Vagina (tissue), 2 donors: Measurements from ENCODE around the gene GDF3. TPM values are rescaled to one million over a fixed set of nuclear protein-coding genes. Genes with fewer than 3 reads are reported as not detected.
"Not testable (repeated sequence)": the region's sequence is repeated elsewhere in the genome, so short reads cannot be mapped to it uniquely, and the experiment has no call there.

Source experiments
- DNase-seq, 2 donors: peaks; one replicate each; pipeline ENCODE4 v3.0.0-alpha.2; 2017; ENCODE audit errors: extremely low spot score in 2 of 2
- H3K27ac ChIP-seq: fragments of 200-600 bp; sonication (generic); one replicate; pipeline ENCODE4 v1.5.1; 2019
- H3K27me3 ChIP-seq: fragments of 200-600 bp; sonication (generic); one replicate; pipeline ENCODE4 v1.5.1; 2019
- H3K36me3 ChIP-seq, 2 donors: fragments of 200-600 bp; sonication (generic); one replicate each; pipeline ENCODE4 v1.5.1; 2017 to 2019
- H3K4me1 ChIP-seq: fragments of 200-600 bp; sonication (generic); one replicate; pipeline ENCODE4 v1.5.1; 2019
- H3K4me3 ChIP-seq, 2 donors: fragments of 200-600 bp; sonication (generic); 1 replicate in 1 of 2; 2 replicates in 1 of 2; pipeline ENCODE4 v1.5.1; 2016 to 2019
- H3K9me3 ChIP-seq: fragments of 200-600 bp; sonication (generic); one replicate; pipeline ENCODE4 v1.5.1; 2019
- POLR2A ChIP-seq, 2 donors: fragments of 450-650 bp; IDR thresholded peaks; one replicate each; pipeline ENCODE4 v1.6.1; 2017; ENCODE audit warnings: antibody characterized with exemption in 2 of 2, mild to moderate bottlenecking in 2 of 2, moderate library complexity in 2 of 2
- POLR2AphosphoS5 ChIP-seq, 2 donors: sonication (generic); formaldehyde crosslinking; IDR thresholded peaks; one replicate each; pipeline ENCODE4 v1.9.0; 2017; ENCODE audit warnings: antibody characterized with exemption in 2 of 2, mild to moderate bottlenecking in 2 of 2, low read depth in 1 of 2; ENCODE audit not compliant: insufficient read depth in 1 of 2
- intact Hi-C: fragments of 100-400 bp; cut with DNase I; formaldehyde crosslinking; loops from one replicate; pipeline ENCODE4 v1.15.1; 2023
- total RNA-seq: library from RNA; depleted of rRNA; stranded (reverse); fragments of >200 nt; gene quantifications from one replicate; pipeline ENCODE4 v1.2.3, GENCODE V29; 2016
- TF ChIP-seq, protein P1 (sequence below), 3 experiments: fragments of 450-650 bp in 2 of 3; fragments of 200-600 bp in 1 of 3; sonication (generic) in 1 of 3; IDR thresholded peaks; one replicate each; pipeline ENCODE4 v1.5.1; 2017 to 2019; ENCODE audit warnings: antibody characterized with exemption in 3 of 3, mild to moderate bottlenecking in 2 of 3, moderate library complexity in 2 of 3

GDF3 gene
- not detected for total RNA-seq

DNA sequence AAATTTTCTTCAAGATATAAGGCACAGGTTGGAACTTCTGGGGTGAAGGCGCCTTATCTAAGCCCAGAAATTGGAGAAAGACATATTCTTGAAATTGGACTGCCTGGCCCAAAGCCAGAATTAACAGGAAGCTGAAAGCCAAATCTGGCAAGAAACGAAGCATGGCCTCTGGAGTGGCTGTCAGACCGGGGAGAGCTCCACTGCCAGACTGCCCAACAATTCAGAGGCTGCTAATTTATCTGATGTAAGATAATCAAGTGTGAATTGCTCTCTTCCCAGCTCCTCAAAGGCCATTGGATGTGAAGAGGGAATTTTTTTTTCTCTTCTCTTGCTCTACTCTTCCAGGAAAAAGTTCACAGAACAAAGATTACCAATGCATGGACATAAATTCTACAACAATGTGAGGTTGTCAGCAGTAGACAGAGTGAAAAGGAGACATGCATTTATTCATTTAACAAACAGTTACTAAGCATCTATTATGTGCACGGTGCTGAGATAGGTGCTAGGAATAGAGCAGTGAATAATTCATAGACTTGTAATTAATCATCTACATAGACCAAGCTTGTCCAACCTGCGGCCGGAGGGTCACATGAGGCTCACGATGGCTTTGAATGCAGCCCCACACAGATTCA is at the start of gene GDF3:
Gene GDF3, minus strand, starts transcription at position 210 of the 632 bp plus-strand sequence. Its CDS starts 47 bp downstream, at position 163.
- no peak within 1 kb of the TSS for H3K4me3 ChIP-seq
- DNase-seq: no peak
- no peaks in the 10 kb centered on the region for H3K36me3 ChIP-seq
- H3K4me1 ChIP-seq: no peaks in the 10 kb centered on the region
- no peaks in the 10 kb centered on the region for H3K27me3 ChIP-seq
- no peak within 1 kb of the TSS for H3K27ac ChIP-seq
- TF ChIP-seq POLR2A (IDR thresholded peaks at IDR 0.05) (no peak), POLR2AphosphoS5 (IDR thresholded peaks at IDR 0.05; ENCODE audit: insufficient read depth in 1 of 2, low read depth in 1 of 2) (no peak)
- TF ChIP-seq, protein P1, sequence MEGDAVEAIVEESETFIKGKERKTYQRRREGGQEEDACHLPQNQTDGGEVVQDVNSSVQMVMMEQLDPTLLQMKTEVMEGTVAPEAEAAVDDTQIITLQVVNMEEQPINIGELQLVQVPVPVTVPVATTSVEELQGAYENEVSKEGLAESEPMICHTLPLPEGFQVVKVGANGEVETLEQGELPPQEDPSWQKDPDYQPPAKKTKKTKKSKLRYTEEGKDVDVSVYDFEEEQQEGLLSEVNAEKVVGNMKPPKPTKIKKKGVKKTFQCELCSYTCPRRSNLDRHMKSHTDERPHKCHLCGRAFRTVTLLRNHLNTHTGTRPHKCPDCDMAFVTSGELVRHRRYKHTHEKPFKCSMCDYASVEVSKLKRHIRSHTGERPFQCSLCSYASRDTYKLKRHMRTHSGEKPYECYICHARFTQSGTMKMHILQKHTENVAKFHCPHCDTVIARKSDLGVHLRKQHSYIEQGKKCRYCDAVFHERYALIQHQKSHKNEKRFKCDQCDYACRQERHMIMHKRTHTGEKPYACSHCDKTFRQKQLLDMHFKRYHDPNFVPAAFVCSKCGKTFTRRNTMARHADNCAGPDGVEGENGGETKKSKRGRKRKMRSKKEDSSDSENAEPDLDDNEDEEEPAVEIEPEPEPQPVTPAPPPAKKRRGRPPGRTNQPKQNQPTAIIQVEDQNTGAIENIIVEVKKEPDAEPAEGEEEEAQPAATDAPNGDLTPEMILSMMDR (IDR thresholded peaks at IDR 0.05): no peak
- intact Hi-C loops: no loop called here
- no peaks in the 10 kb centered on the region for H3K9me3 ChIP-seq

DNA sequence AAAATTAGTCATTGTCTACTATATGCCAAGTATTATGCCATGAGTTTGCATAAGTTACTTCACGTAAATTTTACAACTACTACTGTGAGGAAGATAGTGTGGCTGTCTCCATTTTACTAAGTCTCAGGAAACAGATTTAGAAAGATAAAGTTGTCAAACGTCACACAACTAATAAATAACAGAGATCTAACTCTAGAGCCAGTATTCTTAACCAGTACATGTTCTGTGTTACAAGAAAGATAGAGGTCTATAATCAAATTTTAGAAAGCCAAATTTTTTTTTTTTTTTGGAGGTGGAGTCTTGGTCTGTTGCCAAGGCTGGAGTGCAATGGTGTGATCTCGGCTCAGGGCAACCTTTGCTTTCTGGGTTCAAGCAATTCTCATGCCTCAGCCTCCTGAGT is 37.4 kb upstream of the GDF3 start:
- no peak overlapping the region for H3K4me3 ChIP-seq
- no peak for DNase-seq
- H3K27me3 ChIP-seq: no peaks in the 10 kb centered on the region
- H3K4me1 ChIP-seq: no peaks in the 10 kb centered on the region
- no peaks in the 10 kb centered on the region for H3K9me3 ChIP-seq
- intact Hi-C loops: no loop called here
- H3K27ac ChIP-seq: no peak overlapping the region
- TF ChIP-seq POLR2A (IDR thresholded peaks at IDR 0.05) (no peak), POLR2AphosphoS5 (IDR thresholded peaks at IDR 0.05; ENCODE audit: insufficient read depth in 1 of 2, low read depth in 1 of 2) (no peak)
- TF ChIP-seq, protein P1 (IDR thresholded peaks at IDR 0.05): no peak
- H3K36me3 ChIP-seq: no peaks in the 10 kb centered on the region

DNA sequence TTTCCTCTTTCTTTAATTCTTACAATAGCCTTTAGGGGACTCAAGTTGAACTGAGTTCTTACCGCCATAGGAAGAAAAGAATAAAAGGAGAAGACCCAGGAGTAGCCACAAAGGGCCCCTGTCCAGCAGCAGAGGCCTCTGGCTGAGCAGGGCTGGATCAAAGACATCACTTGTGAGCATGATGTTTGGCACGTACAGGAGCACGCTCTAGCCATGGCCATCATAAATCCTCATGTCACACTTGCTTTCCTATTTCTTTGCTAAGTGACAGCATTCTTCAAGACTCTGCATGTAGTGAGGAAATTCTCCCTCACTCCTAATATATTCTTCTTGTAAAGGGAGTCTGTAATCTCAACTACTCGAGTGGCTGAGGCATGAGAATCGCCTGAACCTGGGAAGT is 35.9 kb upstream of the GDF3 start:
- Histone ChIP-seq H3K4me3 (no peak overlapping the region), H3K27ac (no peak overlapping the region), H3K36me3 (no peaks in the 10 kb centered on the region), H3K27me3 (no peaks in the 10 kb centered on the region), H3K4me1 (no peaks in the 10 kb centered on the region), H3K9me3 (no peaks in the 10 kb centered on the region)
- TF ChIP-seq POLR2A (IDR thresholded peaks at IDR 0.05): no peak
- TF ChIP-seq, protein P1 (IDR thresholded peaks at IDR 0.05): no peak
- no peak for TF ChIP-seq POLR2AphosphoS5 (IDR thresholded peaks at IDR 0.05; ENCODE audit: insufficient read depth in 1 of 2, low read depth in 1 of 2)
- no peak for DNase-seq
- intact Hi-C loops: no loop called here

DNA sequence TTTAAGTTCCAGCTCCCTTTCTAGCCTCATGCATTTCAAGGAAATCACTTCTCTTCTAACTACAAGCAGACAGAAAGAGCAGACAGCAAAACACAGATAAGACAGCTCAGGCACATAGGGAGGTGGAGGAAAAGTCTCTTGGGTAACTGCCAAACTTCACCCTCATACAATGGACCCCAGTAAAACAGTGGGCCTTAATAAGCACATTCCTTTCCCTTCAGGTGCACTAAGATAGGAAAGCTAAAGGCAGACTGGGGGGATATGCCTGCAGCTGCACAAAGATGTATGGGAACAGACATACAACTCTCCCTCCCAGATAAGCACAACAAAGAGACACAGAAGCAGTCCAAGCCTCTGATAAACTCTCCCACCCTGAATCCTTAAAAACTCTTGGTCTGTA is 35.4 kb upstream of the GDF3 start:
- H3K27me3 ChIP-seq, intact Hi-C loops, H3K4me1 ChIP-seq, H3K9me3 ChIP-seq, H3K27ac ChIP-seq, H3K36me3 ChIP-seq, H3K4me3 ChIP-seq, DNase-seq: not testable (repeated sequence)

DNA sequence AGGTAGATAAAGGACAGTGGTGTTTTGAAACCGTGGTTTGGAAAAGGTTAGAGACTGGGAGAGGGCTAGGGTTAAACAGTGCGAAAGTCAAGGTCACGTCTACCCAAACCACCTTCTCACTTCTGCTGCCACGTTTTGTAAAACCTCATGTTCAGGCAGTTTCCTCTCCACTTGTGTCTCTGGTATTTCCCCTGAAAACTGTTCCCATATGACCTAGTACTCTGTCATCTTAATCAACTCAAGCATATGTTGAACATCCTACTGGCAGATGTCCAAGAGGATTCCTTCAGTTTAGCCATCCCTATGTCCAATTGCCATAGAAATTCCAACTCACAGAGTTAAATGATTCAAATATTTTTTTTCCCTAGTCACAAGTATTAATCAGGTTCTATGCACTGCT is 34.2 kb upstream of the GDF3 start:
- no peak for DNase-seq
- Histone ChIP-seq H3K4me3 (no peak overlapping the region), H3K9me3 (no peaks in the 10 kb centered on the region), H3K36me3 (no peaks in the 10 kb centered on the region), H3K4me1 (no peaks in the 10 kb centered on the region), H3K27ac (no peak overlapping the region), H3K27me3 (no peaks in the 10 kb centered on the region)
- intact Hi-C loops: no loop called here
- TF ChIP-seq POLR2A (IDR thresholded peaks at IDR 0.05) (no peak), POLR2AphosphoS5 (IDR thresholded peaks at IDR 0.05; ENCODE audit: insufficient read depth in 1 of 2, low read depth in 1 of 2) (no peak)
- TF ChIP-seq, protein P1 (IDR thresholded peaks at IDR 0.05): no peak
